KMS-11 (cell line): ENCODE data around the gene SWSAP1.
"Not testable (repeated sequence)": the region's sequence is repeated elsewhere in the genome, so short reads cannot be mapped to it uniquely, and the experiment has no call there.

Experiments
- H2AFZ ChIP-seq: fragments of 200-600 bp; sonication (generic); 2 replicates; pipeline ENCODE4 v1.6.1; 2016; ENCODE audit warnings: antibody characterized with exemption, mixed run types, low read depth
- H3K27ac ChIP-seq: fragments of 200-600 bp; sonication (generic); 2 replicates; pipeline ENCODE4 v1.6.1; 2016; ENCODE audit warnings: mild to moderate bottlenecking, mixed run types
- H3K27me3 ChIP-seq: fragments of 200-600 bp; sonication (generic); 2 replicates; pipeline ENCODE4 v1.6.1; 2017; ENCODE audit warnings: mild to moderate bottlenecking, low read depth, mixed run types, moderate library complexity; ENCODE audit not compliant: insufficient read depth
- H3K36me3 ChIP-seq: fragments of 200-600 bp; sonication (generic); 2 replicates; pipeline ENCODE4 v1.6.1; 2017; ENCODE audit warnings: mild to moderate bottlenecking, mixed run types; ENCODE audit not compliant: insufficient read depth
- H3K4me1 ChIP-seq: fragments of 200-600 bp; sonication (generic); 2 replicates; pipeline ENCODE4 v1.6.1; 2016; ENCODE audit warnings: mild to moderate bottlenecking, low read depth, mixed run types; ENCODE audit not compliant: poor library complexity, severe bottlenecking
- H3K4me2 ChIP-seq: fragments of 200-600 bp; sonication (generic); 2 replicates; pipeline ENCODE4 v1.7.0; 2016; ENCODE audit warnings: mild to moderate bottlenecking, mixed run types
- H3K4me3 ChIP-seq: fragments of 200-600 bp; sonication (generic); IDR thresholded peaks from 2 replicates; pipeline ENCODE4 v1.6.1; 2017; ENCODE audit warnings: low read depth, low read length, mixed read lengths; ENCODE audit not compliant: insufficient read depth
- H3K79me2 ChIP-seq: fragments of 200-600 bp; sonication (generic); 2 replicates; pipeline ENCODE4 v1.6.1; 2016; ENCODE audit warnings: low read depth, mixed run types; ENCODE audit not compliant: insufficient read depth
- H3K9ac ChIP-seq: fragments of 200-600 bp; sonication (generic); 2 replicates; pipeline ENCODE4 v1.6.1; 2016; ENCODE audit warnings: mild to moderate bottlenecking, mixed run types
- H4K20me1 ChIP-seq: fragments of 200-600 bp; sonication (generic); 2 replicates; pipeline ENCODE4 v1.6.1; 2016; ENCODE audit warnings: mild to moderate bottlenecking, mixed run types; ENCODE audit not compliant: insufficient read depth
- TF ChIP-seq, protein P1 (sequence below): fragments of 200-600 bp; sonication (generic); conservative IDR thresholded peaks from 2 replicates; pipeline ENCODE4 v1.6.1; 2017; ENCODE audit warnings: low read depth, mild to moderate bottlenecking, antibody characterized with exemption, low read length, moderate library complexity, mixed read lengths

Gene SWSAP1

DNA sequence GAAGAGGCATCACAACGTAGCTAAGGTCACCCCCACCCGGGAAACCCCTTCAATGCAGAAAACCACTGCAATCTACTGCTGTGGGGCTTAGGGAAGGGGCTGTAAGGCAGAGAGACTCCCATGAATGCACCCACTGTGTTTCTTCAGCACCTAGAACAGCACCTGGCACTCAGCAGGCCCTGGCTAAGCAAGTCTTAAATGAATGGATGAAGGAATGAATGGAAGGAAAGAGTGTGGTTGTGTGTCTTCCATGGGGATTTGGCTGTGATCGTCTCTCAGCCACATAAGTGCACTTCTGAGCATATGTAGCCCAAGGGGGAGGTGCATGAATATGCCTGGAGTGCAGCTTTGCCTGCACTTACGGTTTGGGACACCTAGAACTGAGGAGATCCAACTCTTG is 25.3 kb upstream of the SWSAP1 start:
- Histone ChIP-seq H3K9ac (no peak overlapping the region), H3K27me3 (no peaks in the 10 kb centered on the region), H3K4me1 (peaks cover 18% of the 10 kb centered on the region), H2AFZ (no peak overlapping the region), H3K27ac (no peak overlapping the region), H3K79me2 (no peaks in the 10 kb centered on the region), H3K4me3 (no peak overlapping the region), H3K4me2 (no peak overlapping the region), H4K20me1 (no peaks in the 10 kb centered on the region), H3K36me3 (no peaks in the 10 kb centered on the region)
- TF ChIP-seq, protein P1, sequence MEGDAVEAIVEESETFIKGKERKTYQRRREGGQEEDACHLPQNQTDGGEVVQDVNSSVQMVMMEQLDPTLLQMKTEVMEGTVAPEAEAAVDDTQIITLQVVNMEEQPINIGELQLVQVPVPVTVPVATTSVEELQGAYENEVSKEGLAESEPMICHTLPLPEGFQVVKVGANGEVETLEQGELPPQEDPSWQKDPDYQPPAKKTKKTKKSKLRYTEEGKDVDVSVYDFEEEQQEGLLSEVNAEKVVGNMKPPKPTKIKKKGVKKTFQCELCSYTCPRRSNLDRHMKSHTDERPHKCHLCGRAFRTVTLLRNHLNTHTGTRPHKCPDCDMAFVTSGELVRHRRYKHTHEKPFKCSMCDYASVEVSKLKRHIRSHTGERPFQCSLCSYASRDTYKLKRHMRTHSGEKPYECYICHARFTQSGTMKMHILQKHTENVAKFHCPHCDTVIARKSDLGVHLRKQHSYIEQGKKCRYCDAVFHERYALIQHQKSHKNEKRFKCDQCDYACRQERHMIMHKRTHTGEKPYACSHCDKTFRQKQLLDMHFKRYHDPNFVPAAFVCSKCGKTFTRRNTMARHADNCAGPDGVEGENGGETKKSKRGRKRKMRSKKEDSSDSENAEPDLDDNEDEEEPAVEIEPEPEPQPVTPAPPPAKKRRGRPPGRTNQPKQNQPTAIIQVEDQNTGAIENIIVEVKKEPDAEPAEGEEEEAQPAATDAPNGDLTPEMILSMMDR, result no peak

DNA sequence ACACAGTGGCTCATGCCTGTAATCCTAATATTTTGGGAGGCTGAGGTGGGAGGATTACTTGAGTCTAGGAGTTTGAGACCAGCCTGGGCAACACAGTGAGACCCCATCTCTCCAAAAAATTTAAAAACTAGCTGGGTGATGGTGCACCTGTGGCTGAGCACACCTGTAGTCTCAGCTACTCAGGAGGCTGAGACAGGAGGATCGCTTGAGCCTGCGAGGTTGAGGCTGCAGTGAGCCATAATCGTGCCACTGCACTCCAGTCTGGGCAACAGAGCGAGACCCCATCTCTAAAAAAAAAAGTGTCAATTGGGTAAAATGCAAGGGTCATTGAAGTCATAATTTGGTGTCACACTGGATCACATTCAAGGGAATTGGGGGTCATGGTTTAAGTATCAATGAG is 20.4 kb upstream of the SWSAP1 start:
- not testable (repeated sequence) for H3K4me3 ChIP-seq

DNA sequence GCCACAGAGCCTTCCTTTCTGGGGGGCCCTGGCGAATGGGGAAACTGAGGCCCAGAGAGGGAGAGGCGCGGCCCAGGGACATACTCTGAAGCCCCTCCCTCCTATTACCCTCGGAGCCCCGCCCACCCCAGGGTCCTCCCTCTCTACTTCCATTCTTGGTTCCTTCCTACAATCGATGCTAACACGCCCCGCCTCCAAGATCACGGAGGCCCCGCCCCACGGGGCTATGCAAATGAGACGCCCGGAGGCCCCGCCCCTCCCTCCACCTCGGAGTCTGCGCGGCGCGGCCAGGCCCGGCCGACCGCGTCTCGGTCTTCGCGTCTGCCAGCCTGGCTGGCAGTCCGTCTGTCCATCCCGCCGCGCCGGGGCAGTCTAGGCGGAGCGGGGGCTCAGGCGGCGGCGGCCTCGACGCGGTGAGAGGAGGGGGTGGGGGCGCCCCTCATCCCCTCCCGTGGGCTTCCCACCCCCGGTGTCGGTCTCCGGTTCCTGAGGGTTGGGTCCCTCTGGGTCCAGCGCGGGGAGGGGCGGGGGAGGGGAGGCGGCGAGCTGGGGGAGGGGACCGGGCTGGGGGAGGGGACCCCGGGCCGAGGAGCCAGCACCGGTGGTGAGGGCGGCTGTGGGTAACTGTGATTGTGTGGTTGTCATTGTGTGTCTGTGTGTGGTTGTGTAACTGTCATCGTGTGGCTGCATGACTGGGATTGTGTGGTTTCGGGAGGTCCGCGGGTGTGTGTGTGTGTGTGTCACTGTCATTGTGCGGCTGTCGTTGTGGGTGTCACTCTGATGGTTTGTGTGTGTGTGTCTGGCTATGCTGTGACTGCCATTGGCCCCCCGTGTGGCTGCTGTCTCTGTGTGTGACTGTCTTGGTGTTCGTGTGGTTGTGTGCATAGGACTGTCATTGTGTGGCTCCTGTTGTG is 19.0 kb upstream of the SWSAP1 start, which contains the start of gene PLPPR2:
Gene PLPPR2, plus strand, starts transcription at position 273 of the 914 bp plus-strand sequence. CDS start 2,242 bp downstream, outside the sequence.
- H3K9ac ChIP-seq, result no peak within 1 kb of the TSS
- H4K20me1 ChIP-seq, result no peaks in the 10 kb centered on the region
- no peak within 1 kb of the TSS for H3K27ac ChIP-seq

More for the DNA sequence above, 20.4 kb upstream of the SWSAP1 start:
- H3K4me1 ChIP-seq, H3K27ac ChIP-seq, H4K20me1 ChIP-seq, H3K4me2 ChIP-seq, H3K36me3 ChIP-seq, H3K9ac ChIP-seq, H3K27me3 ChIP-seq, H2AFZ ChIP-seq, H3K79me2 ChIP-seq: not testable (repeated sequence)

DNA sequence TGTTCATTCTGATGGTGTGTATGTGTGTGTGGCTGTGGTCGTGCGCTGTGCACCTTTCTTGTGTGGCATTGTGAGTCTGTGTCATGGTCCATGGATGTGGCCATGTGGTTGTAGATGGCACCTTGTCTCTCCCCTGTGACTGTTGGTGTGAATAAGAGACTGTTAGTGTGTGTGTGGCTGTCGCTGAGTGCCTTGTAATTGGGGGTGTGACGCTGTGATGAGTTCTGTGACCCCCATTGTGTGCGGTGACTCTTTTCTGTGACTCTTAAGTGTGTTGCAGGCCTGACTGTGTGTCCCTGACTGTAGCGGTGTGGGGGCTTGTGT is 18.4 kb upstream of the SWSAP1 start:
- TF ChIP-seq, protein P1, result no peak
- no peak overlapping the region for H3K27ac ChIP-seq
- H4K20me1 ChIP-seq, result no peaks in the 10 kb centered on the region
- no peak overlapping the region for H3K4me3 ChIP-seq
- no peaks in the 10 kb centered on the region for H3K79me2 ChIP-seq
- no peak overlapping the region for H3K9ac ChIP-seq
- H3K4me1 ChIP-seq, result peaks cover 9% of the 10 kb centered on the region
- no peak overlapping the region for H2AFZ ChIP-seq
- H3K27me3 ChIP-seq, result no peaks in the 10 kb centered on the region
- H3K4me2 ChIP-seq, result peak overlapping the region; percentile 33
- H3K36me3 ChIP-seq, result no peaks in the 10 kb centered on the region

More for the DNA sequence above, 19.0 kb upstream of the SWSAP1 start, which contains the start of gene PLPPR2:
- Histone ChIP-seq H2AFZ (peak within 1 kb of the TSS; percentile 52; the same call in 1 of the 2 replicates), H3K79me2 (no peaks in the 10 kb centered on the region), H3K36me3 (no peaks in the 10 kb centered on the region), H3K27me3 (no peaks in the 10 kb centered on the region), H3K4me2 (peak within 1 kb of the TSS; percentile 54), H3K4me3 (no peak within 1 kb of the TSS), H3K4me1 (peaks cover 9% of the 10 kb centered on the region)
- TF ChIP-seq, protein P1, result no peak
